Endothelial cell (in vitro differentiated cells): Measurements from ENCODE around the gene SLMAP. TPM values are rescaled to one million over a fixed set of nuclear protein-coding genes. Genes with fewer than 3 reads are reported as not detected.
A peak's percentile ranks its signal among the peaks of the same experiment; 100 is the strongest.

ENCODE experiments used
- DNase-seq: peaks from one replicate; pipeline ENCODE4 v3.0.0; 2021; ENCODE audit warnings: low spot score
- H3K27ac Mint-ChIP-seq: one replicate; pipeline ENCODE4 v1.8.0; 2021; ENCODE audit warnings: mixed read lengths, inconsistent platforms; ENCODE audit not compliant: unreplicated experiment
- H3K27me3 Mint-ChIP-seq: one replicate; pipeline ENCODE4 v1.8.0; 2021; ENCODE audit warnings: mild to moderate bottlenecking, moderate library complexity, mixed read lengths, inconsistent platforms; ENCODE audit not compliant: unreplicated experiment
- H3K36me3 Mint-ChIP-seq: one replicate; pipeline ENCODE4 v1.8.0; 2021; ENCODE audit warnings: mild to moderate bottlenecking, low read depth, mixed read lengths, inconsistent platforms; ENCODE audit not compliant: unreplicated experiment
- H3K4me1 Mint-ChIP-seq: one replicate; pipeline ENCODE4 v1.8.0; 2021; ENCODE audit warnings: mild to moderate bottlenecking, mixed read lengths, inconsistent platforms; ENCODE audit not compliant: unreplicated experiment
- H3K4me3 Mint-ChIP-seq: one replicate; pipeline ENCODE4 v1.8.0; 2021; ENCODE audit warnings: mild to moderate bottlenecking, mixed read lengths, inconsistent platforms; ENCODE audit not compliant: unreplicated experiment
- H3K9me3 Mint-ChIP-seq: one replicate; pipeline ENCODE4 v1.8.0; 2021; ENCODE audit warnings: mixed read lengths, inconsistent platforms; ENCODE audit not compliant: unreplicated experiment
- long read RNA-seq: library from polyadenylated mRNA; unstranded; transcript quantifications from one replicate; pipeline ENCODE4 v2.0.0, GENCODE V29; 2020; ENCODE audit not compliant: unreplicated experiment
- total RNA-seq: library from RNA; stranded (reverse); fragmentation: NEBNext Ultra II Directional; extraction: Animal tissue kit (Norgen Biotek cat#: 25700); gene quantifications from one replicate; pipeline ENCODE4 v1.2.1, GENCODE V29; 2021; ENCODE audit not compliant: unreplicated experiment
- TF ChIP-seq, protein P1 (sequence below): fragments of 200-600 bp; sonication (generic); IDR thresholded peaks from one replicate; pipeline ENCODE4 v1.5.0; 2021; ENCODE audit warnings: antibody characterized with exemption; ENCODE audit not compliant: unreplicated experiment

SLMAP gene, protein sequence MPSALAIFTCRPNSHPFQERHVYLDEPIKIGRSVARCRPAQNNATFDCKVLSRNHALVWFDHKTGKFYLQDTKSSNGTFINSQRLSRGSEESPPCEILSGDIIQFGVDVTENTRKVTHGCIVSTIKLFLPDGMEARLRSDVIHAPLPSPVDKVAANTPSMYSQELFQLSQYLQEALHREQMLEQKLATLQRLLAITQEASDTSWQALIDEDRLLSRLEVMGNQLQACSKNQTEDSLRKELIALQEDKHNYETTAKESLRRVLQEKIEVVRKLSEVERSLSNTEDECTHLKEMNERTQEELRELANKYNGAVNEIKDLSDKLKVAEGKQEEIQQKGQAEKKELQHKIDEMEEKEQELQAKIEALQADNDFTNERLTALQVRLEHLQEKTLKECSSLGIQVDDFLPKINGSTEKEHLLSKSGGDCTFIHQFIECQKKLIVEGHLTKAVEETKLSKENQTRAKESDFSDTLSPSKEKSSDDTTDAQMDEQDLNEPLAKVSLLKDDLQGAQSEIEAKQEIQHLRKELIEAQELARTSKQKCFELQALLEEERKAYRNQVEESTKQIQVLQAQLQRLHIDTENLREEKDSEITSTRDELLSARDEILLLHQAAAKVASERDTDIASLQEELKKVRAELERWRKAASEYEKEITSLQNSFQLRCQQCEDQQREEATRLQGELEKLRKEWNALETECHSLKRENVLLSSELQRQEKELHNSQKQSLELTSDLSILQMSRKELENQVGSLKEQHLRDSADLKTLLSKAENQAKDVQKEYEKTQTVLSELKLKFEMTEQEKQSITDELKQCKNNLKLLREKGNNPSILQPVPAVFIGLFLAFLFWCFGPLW
- total RNA-seq = 45.7 TPM
- long read RNA-seq, partial matches to known transcripts = 7 of 10 reads
- long read RNA-seq, other reads (novel, unspliced or antisense) = 3 of 10 reads

DNA sequence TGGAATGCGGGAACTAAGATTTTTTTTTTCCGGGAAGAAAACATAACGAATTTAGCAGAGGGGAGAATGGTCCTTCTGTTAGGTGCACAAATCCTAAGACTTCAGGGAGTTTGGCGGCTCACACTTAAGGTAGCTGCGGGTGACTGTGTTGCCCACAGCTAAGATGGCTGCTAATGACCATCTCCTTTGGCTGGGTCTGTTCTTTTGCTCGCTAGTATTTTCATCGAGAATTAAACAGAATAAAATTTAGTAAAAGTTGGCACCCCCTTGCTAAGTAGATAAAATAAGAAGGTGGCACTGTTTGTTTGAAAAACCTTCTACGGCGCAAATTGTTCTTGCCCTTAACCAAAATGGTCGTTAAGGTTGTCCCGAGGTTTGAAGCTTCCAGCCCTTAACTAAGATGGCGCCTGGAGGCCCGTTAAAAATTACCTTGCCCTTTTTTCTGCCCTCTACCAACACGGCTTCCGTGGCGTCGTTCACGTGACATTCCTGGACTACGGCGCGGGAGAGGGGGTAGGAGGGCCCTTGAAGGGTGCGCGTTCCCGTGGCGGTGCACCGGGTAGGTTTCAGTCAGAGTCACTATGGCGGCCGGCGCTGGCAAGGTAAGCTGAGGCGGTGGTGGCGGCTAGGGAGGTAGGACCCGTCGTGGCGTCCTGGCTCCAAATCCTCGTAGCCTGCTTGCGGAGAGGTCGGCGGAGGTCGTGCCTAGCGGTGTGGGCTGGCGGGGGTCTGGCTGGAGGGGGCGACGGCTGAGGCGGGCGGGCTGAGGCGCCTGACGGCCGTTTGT is at the start of gene SLMAP:
Gene SLMAP, plus strand, starts transcription at position 569 of the 787 bp plus-strand sequence. CDS start 1,343 bp downstream, outside the sequence.
- H3K27me3 Mint-ChIP-seq = peaks cover 9% of the 10 kb centered on the region
- H3K4me1 Mint-ChIP-seq = peaks cover 19% of the 10 kb centered on the region
- no peaks in the 10 kb centered on the region for H3K9me3 Mint-ChIP-seq

DNA sequence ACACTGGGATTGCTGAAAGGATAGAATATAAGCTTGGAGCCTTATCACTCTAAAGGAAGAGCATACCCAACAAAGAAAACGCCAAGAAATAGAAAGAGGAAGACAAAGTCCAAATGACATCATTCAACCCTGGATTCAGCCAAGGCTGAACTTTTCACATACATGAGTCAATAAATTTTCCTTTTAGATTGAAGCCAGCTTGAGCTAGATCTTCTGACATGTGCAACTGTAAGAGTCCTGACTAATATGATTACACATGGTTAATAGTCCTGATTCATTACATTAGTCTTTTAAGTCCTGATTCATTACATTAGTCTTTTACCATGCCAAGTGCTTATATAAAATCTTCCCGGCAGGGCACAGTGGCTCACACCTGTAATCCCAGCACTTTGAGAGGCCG is 49.6 kb upstream of the SLMAP start:
- no peaks in the 10 kb centered on the region for H3K9me3 Mint-ChIP-seq
- peaks cover 1% of the 10 kb centered on the region for H3K27me3 Mint-ChIP-seq
- H3K36me3 Mint-ChIP-seq = no peaks in the 10 kb centered on the region
- DNase-seq = no peak
- H3K4me3 Mint-ChIP-seq = no peak overlapping the region
- no peak overlapping the region for H3K27ac Mint-ChIP-seq
- H3K4me1 Mint-ChIP-seq = peaks cover 2% of the 10 kb centered on the region
- TF ChIP-seq, protein P1, sequence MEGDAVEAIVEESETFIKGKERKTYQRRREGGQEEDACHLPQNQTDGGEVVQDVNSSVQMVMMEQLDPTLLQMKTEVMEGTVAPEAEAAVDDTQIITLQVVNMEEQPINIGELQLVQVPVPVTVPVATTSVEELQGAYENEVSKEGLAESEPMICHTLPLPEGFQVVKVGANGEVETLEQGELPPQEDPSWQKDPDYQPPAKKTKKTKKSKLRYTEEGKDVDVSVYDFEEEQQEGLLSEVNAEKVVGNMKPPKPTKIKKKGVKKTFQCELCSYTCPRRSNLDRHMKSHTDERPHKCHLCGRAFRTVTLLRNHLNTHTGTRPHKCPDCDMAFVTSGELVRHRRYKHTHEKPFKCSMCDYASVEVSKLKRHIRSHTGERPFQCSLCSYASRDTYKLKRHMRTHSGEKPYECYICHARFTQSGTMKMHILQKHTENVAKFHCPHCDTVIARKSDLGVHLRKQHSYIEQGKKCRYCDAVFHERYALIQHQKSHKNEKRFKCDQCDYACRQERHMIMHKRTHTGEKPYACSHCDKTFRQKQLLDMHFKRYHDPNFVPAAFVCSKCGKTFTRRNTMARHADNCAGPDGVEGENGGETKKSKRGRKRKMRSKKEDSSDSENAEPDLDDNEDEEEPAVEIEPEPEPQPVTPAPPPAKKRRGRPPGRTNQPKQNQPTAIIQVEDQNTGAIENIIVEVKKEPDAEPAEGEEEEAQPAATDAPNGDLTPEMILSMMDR = no peak

More for the DNA sequence above, at the start of gene SLMAP:
- TF ChIP-seq, protein P1 = no peak
- peak within 1 kb of the TSS; percentile 97 for H3K4me3 Mint-ChIP-seq
- DNase-seq = peak; percentile 86
- H3K27ac Mint-ChIP-seq = peak within 1 kb of the TSS; percentile 98
- H3K36me3 Mint-ChIP-seq = peaks cover 12% of the 10 kb centered on the region

DNA sequence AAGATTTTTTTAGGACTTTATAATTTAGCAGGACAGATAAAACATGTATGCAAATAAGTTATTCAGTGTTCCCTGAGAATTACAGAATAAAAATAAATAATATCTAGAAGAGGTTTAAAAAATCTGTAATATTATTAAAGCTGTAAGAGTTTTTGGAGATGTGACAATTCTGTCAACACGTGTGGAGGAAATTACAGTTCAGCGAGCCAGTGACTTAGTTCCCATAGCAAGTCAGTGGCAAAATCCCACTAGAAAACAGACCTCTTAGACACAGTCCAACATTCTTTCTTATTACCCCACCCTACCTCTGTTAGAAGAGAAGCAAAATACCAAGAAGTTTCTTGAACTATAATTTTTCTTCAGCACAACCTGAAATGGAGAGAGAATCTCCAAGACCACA is 47.1 kb upstream of the SLMAP start:
- Mint-ChIP-seq H3K36me3 (no peaks in the 10 kb centered on the region), H3K27me3 (peaks cover 1% of the 10 kb centered on the region), H3K4me3 (no peak overlapping the region), H3K27ac (no peak overlapping the region), H3K4me1 (peaks cover 2% of the 10 kb centered on the region), H3K9me3 (no peaks in the 10 kb centered on the region)
- TF ChIP-seq, protein P1 = no peak
- no peak for DNase-seq

DNA sequence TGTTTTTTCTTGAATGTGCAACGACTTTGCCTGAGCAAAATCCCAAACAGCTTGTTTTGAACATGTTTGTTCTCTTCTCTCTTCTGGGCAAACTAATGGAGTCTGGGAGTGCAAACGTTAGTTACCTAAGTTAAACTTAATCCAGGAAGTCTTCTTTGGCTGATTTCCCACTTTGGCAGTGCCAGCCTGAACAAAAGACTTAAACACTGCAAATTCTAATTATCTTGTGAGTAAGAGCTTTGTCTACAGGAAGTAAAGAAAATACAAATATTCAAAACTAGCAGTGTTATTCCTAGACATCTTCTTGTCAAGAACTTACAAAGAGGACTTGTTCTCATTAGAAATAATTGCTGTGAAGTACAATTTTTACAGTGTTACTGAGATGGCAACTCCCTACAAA is 46.5 kb upstream of the SLMAP start:
- Mint-ChIP-seq H3K4me1 (peaks cover 2% of the 10 kb centered on the region), H3K9me3 (no peaks in the 10 kb centered on the region), H3K4me3 (no peak overlapping the region), H3K27ac (no peak overlapping the region), H3K36me3 (no peaks in the 10 kb centered on the region), H3K27me3 (peaks cover 1% of the 10 kb centered on the region)
- TF ChIP-seq, protein P1 = no peak
- DNase-seq = no peak
